HepG2 (cell line): ENCODE measurements around the gene SLBP. TPM values are rescaled to one million over a fixed set of nuclear protein-coding genes. Genes with fewer than 3 reads are reported as not detected.
A peak's percentile ranks its signal among the peaks of the same experiment; 100 is the strongest.

ENCODE experiments used
- BORCS8-MEF2B ChIP-seq: sonication (generic); formaldehyde crosslinking; IDR thresholded peaks from 2 replicates; pipeline ENCODE4 v1.8.0; 2022; ENCODE audit warnings: mild to moderate bottlenecking, missing genetic modification reagents
- CBX5 ChIP-seq: sonication (generic); formaldehyde crosslinking; IDR thresholded peaks from 2 replicates; pipeline ENCODE4 v1.4.0; 2020; ENCODE audit warnings: missing genetic modification reagents, borderline replicate concordance
- ELF3 ChIP-seq: IDR thresholded peaks from 2 replicates; pipeline ENCODE4 v1.6.1; 2016; ENCODE audit warnings: missing genetic modification reagents, missing compliant biosample characterization
- EP300 ChIP-seq, 3 experiments: sonication (generic) in 1 of 3; formaldehyde crosslinking in 1 of 3; IDR thresholded peaks; 2 replicates each; pipeline versions ENCODE4 v1.5.1 to v1.6.1; 2011 to 2020; ENCODE audit warnings: low read depth in 2 of 3, low read length in 2 of 3, borderline replicate concordance in 1 of 3, improper control_type of control experiment in 1 of 3, mild to moderate bottlenecking in 1 of 3, missing genetic modification reagents in 1 of 3, moderate library complexity in 1 of 3
- FOXM1 ChIP-seq: sonication (generic); formaldehyde crosslinking; IDR thresholded peaks from 2 replicates; pipeline ENCODE4 v1.5.0; 2020; ENCODE audit warnings: missing genetic modification reagents
- HDAC6 ChIP-seq: fragments of 200-600 bp; sonication (generic); IDR thresholded peaks from 2 replicates; pipeline ENCODE4 v1.7.0; 2017; ENCODE audit warnings: mild to moderate bottlenecking, antibody characterized with exemption, low read length, low read depth
- KLF15 ChIP-seq: sonication (generic); formaldehyde crosslinking; IDR thresholded peaks from 2 replicates; pipeline ENCODE4 v1.8.1; 2023; ENCODE audit warnings: borderline replicate concordance, mild to moderate bottlenecking, inconsistent platforms, missing genetic modification reagents, mixed read lengths
- LCORL ChIP-seq, 2 experiments: fragments of 450-650 bp in 1 of 2; sonication (generic) in 1 of 2; formaldehyde crosslinking in 1 of 2; IDR thresholded peaks; 2 replicates each; pipeline versions ENCODE4 v1.5.0 to v1.6.1; 2017 to 2020; ENCODE audit warnings: antibody characterized with exemption in 1 of 2, missing genetic modification reagents in 1 of 2
- NFIC ChIP-seq: IDR thresholded peaks from 2 replicates; pipeline ENCODE4 v1.6.1; 2012; ENCODE audit warnings: mild to moderate bottlenecking, low read length, inconsistent platforms
- NR2F6 ChIP-seq, 2 experiments: IDR thresholded peaks; 2 replicates each; pipeline ENCODE4 v1.6.1; 2016; ENCODE audit warnings: antibody characterized with exemption in 1 of 2, mild to moderate bottlenecking in 1 of 2
- SIX4 ChIP-seq: sonication (generic); formaldehyde crosslinking; IDR thresholded peaks from 2 replicates; pipeline ENCODE4 v1.4.0; 2020; ENCODE audit warnings: missing genetic modification reagents
- SOX5 ChIP-seq: IDR thresholded peaks from 2 replicates; pipeline ENCODE4 v1.6.1; 2016; ENCODE audit warnings: borderline replicate concordance
- ZMAT3 ChIP-seq: sonication (generic); formaldehyde crosslinking; conservative IDR thresholded peaks from 2 replicates; pipeline ENCODE4 v1.7.0; 2021; ENCODE audit warnings: missing genetic modification reagents
- ZNF143 ChIP-seq: sonication (generic); formaldehyde crosslinking; IDR thresholded peaks from 2 replicates; pipeline ENCODE4 v1.4.0; 2020; ENCODE audit warnings: missing genetic modification reagents
- ZNF33A ChIP-seq: sonication (generic); formaldehyde crosslinking; IDR thresholded peaks from 2 replicates; pipeline ENCODE4 v1.5.1; 2020; ENCODE audit warnings: missing genetic modification reagents, mild to moderate bottlenecking, moderate library complexity, borderline replicate concordance
- ZNF350 ChIP-seq: sonication (generic); formaldehyde crosslinking; IDR thresholded peaks from 2 replicates; pipeline ENCODE4 v1.4.0; 2020; ENCODE audit warnings: mild to moderate bottlenecking, low read depth, missing genetic modification reagents, borderline replicate concordance
- ZNF383 ChIP-seq: sonication (generic); formaldehyde crosslinking; IDR thresholded peaks from 2 replicates; pipeline ENCODE4 v1.4.0; 2020; ENCODE audit warnings: missing genetic modification reagents, mild to moderate bottlenecking, borderline replicate concordance
- ZNF446 ChIP-seq: sonication (generic); formaldehyde crosslinking; IDR thresholded peaks from 2 replicates; pipeline ENCODE4 v1.5.0; 2020; ENCODE audit warnings: mild to moderate bottlenecking, missing genetic modification reagents
- ZNF562 ChIP-seq: sonication (generic); formaldehyde crosslinking; IDR thresholded peaks from 2 replicates; pipeline ENCODE4 v1.8.0; 2022; ENCODE audit warnings: missing genetic modification reagents, borderline replicate concordance
- ZNF670 ChIP-seq: sonication (generic); formaldehyde crosslinking; IDR thresholded peaks from 2 replicates; pipeline ENCODE4 v1.8.0; 2022; ENCODE audit warnings: mild to moderate bottlenecking, missing genetic modification reagents, borderline replicate concordance
- ZNF678 ChIP-seq: sonication (generic); formaldehyde crosslinking; IDR thresholded peaks from 2 replicates; pipeline ENCODE4 v1.4.0; 2020; ENCODE audit warnings: mild to moderate bottlenecking, missing genetic modification reagents
- ZNF777 ChIP-seq: sonication (generic); formaldehyde crosslinking; IDR thresholded peaks from 2 replicates; pipeline ENCODE4 v1.4.0; 2020; ENCODE audit warnings: missing genetic modification reagents
- ZSCAN29 ChIP-seq: sonication (generic); formaldehyde crosslinking; conservative IDR thresholded peaks from 2 replicates; pipeline ENCODE4 v1.4.0; 2020; ENCODE audit warnings: mild to moderate bottlenecking, missing genetic modification reagents
- polyA plus RNA-seq, 8 experiments: library from polyadenylated mRNA; depleted of rRNA in 3 of 8; stranded (reverse) in 7 of 8; unstranded in 1 of 8; fragments of >200 nt; fragmentation: Illumina TruSeq in 4 of 8; extraction: Trizol in 4 of 8; gene quantifications; 2 replicates each; pipeline versions ENCODE4 v1.2.1 to v1.2.3, GENCODE V29; 2011 to 2016; ENCODE audit warnings: low read depth in 4 of 8, missing spikeins in 1 of 8, mixed read lengths in 1 of 8; ENCODE audit not compliant: insufficient read depth in 1 of 8
- total RNA-seq, 5 experiments: library from RNA; depleted of rRNA; stranded (reverse); fragments of >200 nt; fragmentation: Illumina TruSeq; extraction: Trizol; gene quantifications; 2 replicates each; pipeline ENCODE4 v1.2.3, GENCODE V29; 2016; ENCODE audit warnings: low read depth in 1 of 5
- TF ChIP-seq, protein P1 (sequence below): sonication (generic); formaldehyde crosslinking; IDR thresholded peaks from 2 replicates; pipeline ENCODE4 v1.4.0; 2020; ENCODE audit warnings: missing genetic modification reagents
- TF ChIP-seq, protein P2 (sequence below): sonication (generic); formaldehyde crosslinking; IDR thresholded peaks from 2 replicates; pipeline ENCODE4 v1.4.0; 2020; ENCODE audit warnings: mild to moderate bottlenecking, missing genetic modification reagents
- TF ChIP-seq, protein P3 (sequence below): sonication (generic); formaldehyde crosslinking; IDR thresholded peaks from 2 replicates; pipeline ENCODE4 v1.9.0; 2021; ENCODE audit warnings: missing genetic modification reagents, mild to moderate bottlenecking, borderline replicate concordance

SLBP gene
- total and polyA plus RNA-seq, 2 of the 13 experiments (the other 11 are each of a cell fraction or from before 2014, with no cell fraction given) = 43.9 to 104 TPM

DNA sequence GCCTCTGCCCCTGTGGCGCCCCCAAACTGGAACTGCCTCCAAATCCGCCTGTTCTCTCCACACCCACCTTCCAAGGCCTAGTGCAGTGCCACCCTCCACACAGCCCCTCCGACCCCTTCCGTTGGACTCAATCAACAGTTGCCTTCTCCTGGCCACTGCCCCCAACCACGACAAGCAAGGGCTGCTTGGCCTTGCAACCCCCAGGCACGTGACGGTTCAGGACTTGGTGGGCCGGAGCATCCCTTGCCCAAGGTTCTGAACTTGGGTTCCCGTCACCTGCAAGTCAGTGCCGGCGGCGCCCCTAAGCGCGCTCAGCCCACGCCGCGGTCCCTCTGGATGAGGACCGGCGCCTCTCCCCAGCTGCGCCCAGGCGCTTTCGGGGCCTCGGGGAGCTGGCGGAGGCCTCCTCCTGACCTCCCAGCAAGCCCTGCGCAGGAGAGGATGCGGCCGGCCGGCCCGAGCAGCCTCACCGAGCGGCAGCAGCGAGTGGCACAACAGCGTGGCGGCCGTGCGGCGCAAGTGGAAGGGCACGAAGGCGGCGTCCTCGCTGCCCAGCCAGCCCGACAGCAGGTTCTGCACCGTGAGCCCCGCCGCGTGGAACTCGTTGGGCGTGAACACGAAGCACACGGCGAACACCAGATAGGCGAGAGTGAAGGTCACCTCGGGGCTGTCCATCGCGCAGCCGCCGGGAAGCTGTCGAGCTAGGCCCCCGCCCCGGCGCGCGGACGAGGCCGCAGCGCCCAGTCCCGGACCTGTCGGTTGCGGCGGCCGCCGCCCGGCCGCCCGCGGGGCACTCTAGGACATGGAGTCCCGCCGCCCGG lies 8.3 kb upstream of the SLBP start (continued):
- TF ChIP-seq, protein P1, sequence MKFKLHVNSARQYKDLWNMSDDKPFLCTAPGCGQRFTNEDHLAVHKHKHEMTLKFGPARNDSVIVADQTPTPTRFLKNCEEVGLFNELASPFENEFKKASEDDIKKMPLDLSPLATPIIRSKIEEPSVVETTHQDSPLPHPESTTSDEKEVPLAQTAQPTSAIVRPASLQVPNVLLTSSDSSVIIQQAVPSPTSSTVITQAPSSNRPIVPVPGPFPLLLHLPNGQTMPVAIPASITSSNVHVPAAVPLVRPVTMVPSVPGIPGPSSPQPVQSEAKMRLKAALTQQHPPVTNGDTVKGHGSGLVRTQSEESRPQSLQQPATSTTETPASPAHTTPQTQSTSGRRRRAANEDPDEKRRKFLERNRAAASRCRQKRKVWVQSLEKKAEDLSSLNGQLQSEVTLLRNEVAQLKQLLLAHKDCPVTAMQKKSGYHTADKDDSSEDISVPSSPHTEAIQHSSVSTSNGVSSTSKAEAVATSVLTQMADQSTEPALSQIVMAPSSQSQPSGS (CRISPR knock-in tag) = peak; percentile 9; the same call in 1 of the 2 replicates
- TF ChIP-seq EP300 (IDR thresholded peaks at IDR 0.05; ENCODE audit: low read depth in 2 of 2, low read length in 2 of 2) (no peak), EP300 (CRISPR knock-in tag; IDR thresholded peaks at IDR 0.05; ENCODE audit: borderline replicate concordance) (no peak), ZNF562 (no peak), SIX4 (CRISPR knock-in tag) (no peak), CBX5 (CRISPR knock-in tag) (no peak), ELF3 (CRISPR knock-in tag) (peak; percentile 17; the same call in 1 of the 2 replicates), ZMAT3 (0 out of 2 replicates have a peak, but pooled peaks have one; percentile 43), ZNF350 (CRISPR knock-in tag) (peak; percentile 36), ZSCAN29 (CRISPR knock-in tag) (no peak), HDAC6 (no peak), BORCS8-MEF2B (peak; percentile 17; the same call in 1 of the 2 replicates), ZNF383 (CRISPR knock-in tag) (no peak), ZNF678 (CRISPR knock-in tag) (no peak), NFIC (no peak), FOXM1 (CRISPR knock-in tag) (no peak), ZNF446 (no peak), ZNF670 (CRISPR knock-in tag) (no peak), SOX5 (CRISPR knock-in tag) (no peak), ZNF143 (peak; percentile 80), LCORL (IDR thresholded peaks at IDR 0.05) (no peak), LCORL (CRISPR knock-in tag; IDR thresholded peaks at IDR 0.05) (no peak), ZNF33A (CRISPR knock-in tag) (no peak), NR2F6 (IDR thresholded peaks at IDR 0.05) (no peak), NR2F6 (CRISPR knock-in tag; IDR thresholded peaks at IDR 0.05) (no peak; the same call in 1 of the 2 replicates), ZNF777 (CRISPR knock-in tag) (peak; percentile 95), KLF15 (peak; percentile 70; the same call in 1 of the 2 replicates)
- TF ChIP-seq, protein P2, sequence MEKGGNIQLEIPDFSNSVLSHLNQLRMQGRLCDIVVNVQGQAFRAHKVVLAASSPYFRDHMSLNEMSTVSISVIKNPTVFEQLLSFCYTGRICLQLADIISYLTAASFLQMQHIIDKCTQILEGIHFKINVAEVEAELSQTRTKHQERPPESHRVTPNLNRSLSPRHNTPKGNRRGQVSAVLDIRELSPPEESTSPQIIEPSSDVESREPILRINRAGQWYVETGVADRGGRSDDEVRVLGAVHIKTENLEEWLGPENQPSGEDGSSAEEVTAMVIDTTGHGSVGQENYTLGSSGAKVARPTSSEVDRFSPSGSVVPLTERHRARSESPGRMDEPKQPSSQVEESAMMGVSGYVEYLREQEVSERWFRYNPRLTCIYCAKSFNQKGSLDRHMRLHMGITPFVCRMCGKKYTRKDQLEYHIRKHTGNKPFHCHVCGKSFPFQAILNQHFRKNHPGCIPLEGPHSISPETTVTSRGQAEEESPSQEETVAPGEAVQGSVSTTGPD = no peak
- TF ChIP-seq, protein P3, sequence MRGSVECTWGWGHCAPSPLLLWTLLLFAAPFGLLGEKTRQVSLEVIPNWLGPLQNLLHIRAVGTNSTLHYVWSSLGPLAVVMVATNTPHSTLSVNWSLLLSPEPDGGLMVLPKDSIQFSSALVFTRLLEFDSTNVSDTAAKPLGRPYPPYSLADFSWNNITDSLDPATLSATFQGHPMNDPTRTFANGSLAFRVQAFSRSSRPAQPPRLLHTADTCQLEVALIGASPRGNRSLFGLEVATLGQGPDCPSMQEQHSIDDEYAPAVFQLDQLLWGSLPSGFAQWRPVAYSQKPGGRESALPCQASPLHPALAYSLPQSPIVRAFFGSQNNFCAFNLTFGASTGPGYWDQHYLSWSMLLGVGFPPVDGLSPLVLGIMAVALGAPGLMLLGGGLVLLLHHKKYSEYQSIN (CRISPR knock-in tag) = no peak
